ENCODE data around the gene EPHB1.

DNA sequence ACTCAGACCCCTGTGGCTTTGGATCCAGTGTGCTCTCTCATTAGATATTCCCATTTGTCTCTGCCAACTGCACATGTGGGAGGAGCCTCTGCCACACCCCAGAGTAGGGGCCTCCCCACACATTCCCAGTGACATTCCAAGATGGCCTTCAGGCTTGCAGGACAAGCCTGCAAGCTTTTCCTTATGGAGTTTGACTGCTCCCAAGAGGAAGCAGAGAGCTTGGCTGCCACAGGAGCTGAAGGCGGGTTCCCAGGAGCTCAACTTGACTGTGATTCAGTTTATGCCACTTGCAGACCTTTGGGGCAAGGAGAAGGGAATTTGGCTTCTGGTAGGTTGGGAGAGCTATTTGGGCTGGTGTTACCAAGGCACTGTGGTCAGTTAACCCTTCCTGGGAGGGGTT is 22.5 kb upstream of the EPHB1 start:
- TF ChIP-seq, protein P1, sequence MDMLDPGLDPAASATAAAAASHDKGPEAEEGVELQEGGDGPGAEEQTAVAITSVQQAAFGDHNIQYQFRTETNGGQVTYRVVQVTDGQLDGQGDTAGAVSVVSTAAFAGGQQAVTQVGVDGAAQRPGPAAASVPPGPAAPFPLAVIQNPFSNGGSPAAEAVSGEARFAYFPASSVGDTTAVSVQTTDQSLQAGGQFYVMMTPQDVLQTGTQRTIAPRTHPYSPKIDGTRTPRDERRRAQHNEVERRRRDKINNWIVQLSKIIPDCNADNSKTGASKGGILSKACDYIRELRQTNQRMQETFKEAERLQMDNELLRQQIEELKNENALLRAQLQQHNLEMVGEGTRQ (CRISPR knock-in tag; IDR thresholded peaks at IDR 0.05) = no peak
- TF ChIP-seq, protein P2, sequence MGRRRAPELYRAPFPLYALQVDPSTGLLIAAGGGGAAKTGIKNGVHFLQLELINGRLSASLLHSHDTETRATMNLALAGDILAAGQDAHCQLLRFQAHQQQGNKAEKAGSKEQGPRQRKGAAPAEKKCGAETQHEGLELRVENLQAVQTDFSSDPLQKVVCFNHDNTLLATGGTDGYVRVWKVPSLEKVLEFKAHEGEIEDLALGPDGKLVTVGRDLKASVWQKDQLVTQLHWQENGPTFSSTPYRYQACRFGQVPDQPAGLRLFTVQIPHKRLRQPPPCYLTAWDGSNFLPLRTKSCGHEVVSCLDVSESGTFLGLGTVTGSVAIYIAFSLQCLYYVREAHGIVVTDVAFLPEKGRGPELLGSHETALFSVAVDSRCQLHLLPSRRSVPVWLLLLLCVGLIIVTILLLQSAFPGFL (CRISPR knock-in tag; IDR thresholded peaks at IDR 0.05; ENCODE audit: borderline replicate concordance) = no peak
- no peak for TF ChIP-seq SMAD4 (CRISPR knock-in tag; IDR thresholded peaks at IDR 0.05)
- TF ChIP-seq, protein P3, sequence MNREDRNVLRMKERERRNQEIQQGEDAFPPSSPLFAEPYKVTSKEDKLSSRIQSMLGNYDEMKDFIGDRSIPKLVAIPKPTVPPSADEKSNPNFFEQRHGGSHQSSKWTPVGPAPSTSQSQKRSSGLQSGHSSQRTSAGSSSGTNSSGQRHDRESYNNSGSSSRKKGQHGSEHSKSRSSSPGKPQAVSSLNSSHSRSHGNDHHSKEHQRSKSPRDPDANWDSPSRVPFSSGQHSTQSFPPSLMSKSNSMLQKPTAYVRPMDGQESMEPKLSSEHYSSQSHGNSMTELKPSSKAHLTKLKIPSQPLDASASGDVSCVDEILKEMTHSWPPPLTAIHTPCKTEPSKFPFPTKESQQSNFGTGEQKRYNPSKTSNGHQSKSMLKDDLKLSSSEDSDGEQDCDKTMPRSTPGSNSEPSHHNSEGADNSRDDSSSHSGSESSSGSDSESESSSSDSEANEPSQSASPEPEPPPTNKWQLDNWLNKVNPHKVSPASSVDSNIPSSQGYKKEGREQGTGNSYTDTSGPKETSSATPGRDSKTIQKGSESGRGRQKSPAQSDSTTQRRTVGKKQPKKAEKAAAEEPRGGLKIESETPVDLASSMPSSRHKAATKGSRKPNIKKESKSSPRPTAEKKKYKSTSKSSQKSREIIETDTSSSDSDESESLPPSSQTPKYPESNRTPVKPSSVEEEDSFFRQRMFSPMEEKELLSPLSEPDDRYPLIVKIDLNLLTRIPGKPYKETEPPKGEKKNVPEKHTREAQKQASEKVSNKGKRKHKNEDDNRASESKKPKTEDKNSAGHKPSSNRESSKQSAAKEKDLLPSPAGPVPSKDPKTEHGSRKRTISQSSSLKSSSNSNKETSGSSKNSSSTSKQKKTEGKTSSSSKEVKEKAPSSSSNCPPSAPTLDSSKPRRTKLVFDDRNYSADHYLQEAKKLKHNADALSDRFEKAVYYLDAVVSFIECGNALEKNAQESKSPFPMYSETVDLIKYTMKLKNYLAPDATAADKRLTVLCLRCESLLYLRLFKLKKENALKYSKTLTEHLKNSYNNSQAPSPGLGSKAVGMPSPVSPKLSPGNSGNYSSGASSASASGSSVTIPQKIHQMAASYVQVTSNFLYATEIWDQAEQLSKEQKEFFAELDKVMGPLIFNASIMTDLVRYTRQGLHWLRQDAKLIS (CRISPR knock-in tag; IDR thresholded peaks at IDR 0.05; ENCODE audit: borderline replicate concordance) = no peak
